K562 (cell line): ENCODE data around the gene PELI1. TPM values are rescaled to one million over a fixed set of nuclear protein-coding genes. Genes with fewer than 3 reads are reported as not detected.
A peak's percentile ranks its signal among the peaks of the same experiment; 100 is the strongest.

Source experiments
- ELF1 ChIP-seq: fragments of 200-800 bp; sonication (Bioruptor generic); IDR thresholded peaks from 2 replicates; pipeline ENCODE4 v1.6.1; 2016; ENCODE audit warnings: missing genetic modification characterization, missing compliant biosample characterization
- EWSR1 ChIP-seq: fragments of 450-650 bp; IDR thresholded peaks from 2 replicates; pipeline ENCODE4 v1.6.1; 2018; ENCODE audit warnings: borderline replicate concordance, mild to moderate bottlenecking, low read depth, moderate library complexity; ENCODE audit not compliant: partially characterized antibody
- KAT8 ChIP-seq: fragments of 450-650 bp; IDR thresholded peaks from 2 replicates; pipeline ENCODE4 v1.6.1; 2016; ENCODE audit warnings: low read depth, mild to moderate bottlenecking
- MTA2 ChIP-seq: fragments of 450-650 bp; IDR thresholded peaks from 2 replicates; pipeline ENCODE4 v1.6.1; 2016; ENCODE audit warnings: low read depth
- NFXL1 ChIP-seq: fragments of 450-650 bp; formaldehyde crosslinking; IDR thresholded peaks from 2 replicates; pipeline ENCODE4 v1.4.0; 2021; ENCODE audit warnings: mild to moderate bottlenecking
- PHF8 ChIP-seq: fragments of 200-600 bp; sonication (generic); IDR thresholded peaks from 2 replicates; pipeline ENCODE4 v1.6.1; 2012; ENCODE audit warnings: mixed run types, mild to moderate bottlenecking, inconsistent platforms, low read length, moderate library complexity, borderline replicate concordance
- TARDBP ChIP-seq: fragments of 450-650 bp; IDR thresholded peaks from 2 replicates; pipeline ENCODE4 v1.6.1; 2016
- ZFP30 ChIP-seq: fragments of 250-450 bp; sonication (Bioruptor Pico); IDR thresholded peaks from 2 replicates; pipeline ENCODE4 v1.8.0; 2022; ENCODE audit warnings: moderate library complexity, mild to moderate bottlenecking, inconsistent platforms, borderline replicate concordance
- ZNF143 ChIP-seq: sonication (generic); formaldehyde crosslinking; IDR thresholded peaks from 2 replicates; pipeline ENCODE4 v1.9.0; 2022; ENCODE audit warnings: mild to moderate bottlenecking, missing genetic modification reagents
- ZNF263 ChIP-seq: sonication (generic); formaldehyde crosslinking; IDR thresholded peaks from 2 replicates; pipeline ENCODE4 v1.8.0; 2022; ENCODE audit warnings: mild to moderate bottlenecking, missing genetic modification reagents, borderline replicate concordance
- ZNF551 ChIP-seq: fragments of 250-450 bp; sonication (Bioruptor Pico); IDR thresholded peaks from 2 replicates; pipeline ENCODE4 v1.5.0; 2021; ENCODE audit warnings: mild to moderate bottlenecking, moderate library complexity
- ZNF707 ChIP-seq: fragments of 250-450 bp; sonication (Bioruptor Pico); conservative IDR thresholded peaks from 2 replicates; pipeline ENCODE4 v1.8.0; 2022; ENCODE audit warnings: inconsistent platforms, mild to moderate bottlenecking, moderate library complexity
- polyA plus RNA-seq, 8 experiments: library from polyadenylated mRNA; depleted of rRNA in 4 of 8; stranded (reverse) in 5 of 8; unstranded in 3 of 8; fragments of >200 nt; fragmentation: Nextera tagmentation in 2 of 8; fragmentation: Illumina TruSeq in 1 of 8; extraction: Ambion mirVana in 2 of 8; extraction: Trizol in 1 of 8; gene quantifications; 2 replicates each; pipeline versions ENCODE4 v1.2.1 to v1.2.3, GENCODE V29; 2011 to 2014; ENCODE audit warnings: inconsistent platforms in 1 of 8, missing spikeins in 1 of 8
- total RNA-seq, 7 experiments: library from RNA; depleted of rRNA in 6 of 7; stranded (reverse); fragments of >200 nt in 6 of 7; fragmentation: Illumina TruSeq in 2 of 7; extraction: Trizol in 2 of 7; gene quantifications; 2 replicates each; pipeline versions ENCODE4 v1.2.1 to v1.2.3, GENCODE V29; 2011 to 2021; ENCODE audit warnings: low replicate concordance in 1 of 7
- TF ChIP-seq, protein P1 (sequence below): fragments of 450-650 bp; IDR thresholded peaks from 2 replicates; pipeline ENCODE4 v1.6.1; 2018; ENCODE audit not compliant: partially characterized antibody
- TF ChIP-seq, protein P2 (sequence below): fragments of 450-650 bp; conservative IDR thresholded peaks from 2 replicates; pipeline ENCODE4 v1.6.1; 2016; ENCODE audit warnings: missing genetic modification characterization, low read depth, mild to moderate bottlenecking, control low read depth, missing compliant biosample characterization
- TF ChIP-seq, protein P3 (sequence below): fragments of 250-450 bp; sonication (Bioruptor Pico); IDR thresholded peaks from 2 replicates; pipeline ENCODE4 v1.8.0; 2021; ENCODE audit warnings: moderate library complexity, mild to moderate bottlenecking, inconsistent platforms
- TF ChIP-seq, protein P4 (sequence below): fragments of 450-650 bp; formaldehyde crosslinking; IDR thresholded peaks from 2 replicates; pipeline ENCODE4 v1.4.0; 2020; ENCODE audit warnings: mild to moderate bottlenecking

The PELI1 gene
- total and polyA plus RNA-seq, 9 of the 15 experiments (the other 6 are each of a cell fraction or from before 2014, with no cell fraction given): 3.3 to 19.2 (median 12.5) TPM

DNA sequence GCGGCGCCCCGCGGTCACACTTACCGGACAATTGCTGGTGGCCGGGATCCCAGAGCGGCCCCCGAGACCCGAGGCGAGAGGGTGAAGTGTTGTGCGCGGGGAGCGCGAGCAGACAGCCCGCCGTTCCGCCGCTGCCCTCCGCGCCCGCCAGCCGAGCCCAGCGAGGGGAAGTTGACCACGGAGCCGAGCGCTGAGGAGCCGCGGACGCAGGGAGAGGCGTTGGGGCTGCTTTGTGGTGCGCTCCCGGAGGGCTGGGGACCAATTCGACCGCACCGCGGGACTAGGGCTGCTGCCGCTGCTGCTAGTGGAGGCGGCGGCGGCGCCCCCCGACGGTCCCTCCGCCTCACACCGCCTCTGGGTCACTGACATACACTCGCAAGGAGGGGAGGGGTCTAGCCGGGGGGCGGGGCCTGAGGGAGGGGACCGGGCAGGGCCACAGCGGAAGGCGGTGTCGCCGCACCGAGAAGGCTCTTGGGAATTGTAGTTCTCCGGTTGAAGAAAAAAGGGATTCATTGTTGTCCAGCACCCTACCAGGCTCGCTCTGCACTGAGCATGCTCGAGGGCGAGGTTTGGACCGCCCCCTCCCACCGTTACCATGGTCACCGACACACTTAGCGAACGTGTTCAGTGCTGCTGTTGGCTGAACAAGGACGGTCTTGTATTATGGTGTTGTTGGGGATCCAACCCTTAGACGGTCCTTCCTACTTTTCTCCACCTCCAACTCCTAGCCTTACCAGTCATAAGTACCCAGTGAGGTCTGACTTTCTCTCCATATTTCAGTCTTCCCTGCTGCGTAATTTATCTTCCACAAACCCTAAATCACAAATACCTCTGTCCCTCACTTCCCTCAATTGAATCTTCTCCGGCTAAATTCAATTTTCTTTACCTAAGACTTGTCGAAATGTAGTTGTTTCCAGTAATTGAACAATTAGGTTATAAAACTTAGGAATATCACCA, at the start of gene PELI1 (continued):
- TF ChIP-seq, protein P1, sequence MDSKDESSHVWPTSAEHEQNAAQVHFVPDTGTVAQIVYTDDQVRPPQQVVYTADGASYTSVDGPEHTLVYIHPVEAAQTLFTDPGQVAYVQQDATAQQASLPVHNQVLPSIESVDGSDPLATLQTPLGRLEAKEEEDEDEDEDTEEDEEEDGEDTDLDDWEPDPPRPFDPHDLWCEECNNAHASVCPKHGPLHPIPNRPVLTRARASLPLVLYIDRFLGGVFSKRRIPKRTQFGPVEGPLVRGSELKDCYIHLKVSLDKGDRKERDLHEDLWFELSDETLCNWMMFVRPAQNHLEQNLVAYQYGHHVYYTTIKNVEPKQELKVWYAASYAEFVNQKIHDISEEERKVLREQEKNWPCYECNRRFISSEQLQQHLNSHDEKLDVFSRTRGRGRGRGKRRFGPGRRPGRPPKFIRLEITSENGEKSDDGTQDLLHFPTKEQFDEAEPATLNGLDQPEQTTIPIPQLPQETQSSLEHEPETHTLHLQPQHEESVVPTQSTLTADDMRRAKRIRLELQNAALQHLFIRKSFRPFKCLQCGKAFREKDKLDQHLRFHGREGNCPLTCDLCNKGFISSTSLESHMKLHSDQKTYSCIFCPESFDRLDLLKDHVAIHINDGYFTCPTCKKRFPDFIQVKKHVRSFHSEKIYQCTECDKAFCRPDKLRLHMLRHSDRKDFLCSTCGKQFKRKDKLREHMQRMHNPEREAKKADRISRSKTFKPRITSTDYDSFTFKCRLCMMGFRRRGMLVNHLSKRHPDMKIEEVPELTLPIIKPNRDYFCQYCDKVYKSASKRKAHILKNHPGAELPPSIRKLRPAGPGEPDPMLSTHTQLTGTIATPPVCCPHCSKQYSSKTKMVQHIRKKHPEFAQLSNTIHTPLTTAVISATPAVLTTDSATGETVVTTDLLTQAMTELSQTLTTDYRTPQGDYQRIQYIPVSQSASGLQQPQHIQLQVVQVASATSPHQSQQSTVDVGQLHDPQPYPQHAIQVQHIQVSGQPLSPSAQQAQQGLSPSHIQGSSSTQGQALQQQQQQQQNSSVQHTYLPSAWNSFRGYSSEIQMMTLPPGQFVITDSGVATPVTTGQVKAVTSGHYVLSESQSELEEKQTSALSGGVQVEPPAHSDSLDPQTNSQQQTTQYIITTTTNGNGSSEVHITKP: no peak
- TF ChIP-seq NFXL1 (CRISPR knock-in tag) (no peak), ZNF263 (0 out of 2 replicates have a peak, but pooled peaks have one; percentile 29), ZFP30 (CRISPR knock-in tag) (no peak), KAT8 (no peak), PHF8 (peak; percentile 86; the same call in 1 of the 2 replicates), MTA2 (no peak), EWSR1 (no peak), ELF1 (tag) (peak; percentile 64; the same call in 1 of the 2 replicates), TARDBP (no peak), ZNF551 (CRISPR knock-in tag) (no peak), ZNF143 (CRISPR knock-in tag) (peak; percentile 88), ZNF707 (CRISPR knock-in tag) (no peak)
- TF ChIP-seq, protein P2, sequence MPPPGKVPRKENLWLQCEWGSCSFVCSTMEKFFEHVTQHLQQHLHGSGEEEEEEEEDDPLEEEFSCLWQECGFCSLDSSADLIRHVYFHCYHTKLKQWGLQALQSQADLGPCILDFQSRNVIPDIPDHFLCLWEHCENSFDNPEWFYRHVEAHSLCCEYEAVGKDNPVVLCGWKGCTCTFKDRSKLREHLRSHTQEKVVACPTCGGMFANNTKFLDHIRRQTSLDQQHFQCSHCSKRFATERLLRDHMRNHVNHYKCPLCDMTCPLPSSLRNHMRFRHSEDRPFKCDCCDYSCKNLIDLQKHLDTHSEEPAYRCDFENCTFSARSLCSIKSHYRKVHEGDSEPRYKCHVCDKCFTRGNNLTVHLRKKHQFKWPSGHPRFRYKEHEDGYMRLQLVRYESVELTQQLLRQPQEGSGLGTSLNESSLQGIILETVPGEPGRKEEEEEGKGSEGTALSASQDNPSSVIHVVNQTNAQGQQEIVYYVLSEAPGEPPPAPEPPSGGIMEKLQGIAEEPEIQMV (tag): no peak
- TF ChIP-seq, protein P3, sequence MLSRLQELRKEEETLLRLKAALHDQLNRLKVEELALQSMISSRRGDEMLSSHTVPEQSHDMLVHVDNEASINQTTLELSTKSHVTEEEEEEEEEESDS (CRISPR knock-in tag): no peak
- TF ChIP-seq, protein P4, sequence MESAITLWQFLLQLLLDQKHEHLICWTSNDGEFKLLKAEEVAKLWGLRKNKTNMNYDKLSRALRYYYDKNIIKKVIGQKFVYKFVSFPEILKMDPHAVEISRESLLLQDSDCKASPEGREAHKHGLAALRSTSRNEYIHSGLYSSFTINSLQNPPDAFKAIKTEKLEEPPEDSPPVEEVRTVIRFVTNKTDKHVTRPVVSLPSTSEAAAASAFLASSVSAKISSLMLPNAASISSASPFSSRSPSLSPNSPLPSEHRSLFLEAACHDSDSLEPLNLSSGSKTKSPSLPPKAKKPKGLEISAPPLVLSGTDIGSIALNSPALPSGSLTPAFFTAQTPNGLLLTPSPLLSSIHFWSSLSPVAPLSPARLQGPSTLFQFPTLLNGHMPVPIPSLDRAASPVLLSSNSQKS (CRISPR knock-in tag): no peak
